Islet of Langerhans (tissue), 1 donor: ENCODE data around the gene KRT17.
"Not testable (repeated sequence)": the region's sequence is repeated elsewhere in the genome, so short reads cannot be mapped to it uniquely, and the experiment has no call there.

ENCODE experiments used
- FAIRE-seq: peaks from one replicate; lab custom pipeline; 2011; peaks lifted over from hg19 to GRCh38; lab: Jason Lieb, UNC

Gene KRT17

DNA sequence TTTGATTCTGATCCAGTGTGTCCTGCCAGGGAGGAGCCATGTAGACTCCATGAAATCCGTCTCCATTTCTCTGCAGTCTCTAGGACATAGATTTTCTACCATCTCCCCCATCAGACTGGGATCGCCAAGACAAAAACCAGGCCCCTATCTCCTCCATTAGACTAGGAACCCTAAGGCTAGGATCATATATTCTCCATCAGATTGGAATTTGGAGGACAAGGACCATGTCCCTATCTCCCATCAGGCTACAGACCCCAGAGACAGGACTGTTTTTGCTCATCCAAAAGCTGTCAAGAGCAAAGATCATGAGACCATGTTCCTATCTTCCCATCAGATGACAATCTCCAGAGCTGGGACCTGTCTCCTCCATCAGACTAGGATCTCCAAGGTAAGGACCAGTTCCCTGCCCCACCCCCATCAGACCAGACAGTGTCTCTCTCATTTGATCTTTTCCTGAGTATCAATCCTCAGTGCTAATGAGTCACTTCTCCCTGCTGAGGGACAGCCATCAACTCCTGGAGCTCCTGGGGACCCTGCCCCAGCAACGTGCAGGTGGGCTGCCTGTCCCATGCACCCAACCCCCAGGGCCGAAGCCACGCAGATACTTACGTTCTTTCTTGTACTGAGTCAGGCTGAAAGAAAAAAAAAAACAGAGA, 4.3 kb downstream of the KRT17 start:
- FAIRE-seq, result not testable (repeated sequence)

GRCh38 chr17:41619036-41619926, 5.1 kb downstream of the KRT17 start:
- FAIRE-seq, result no peak

DNA sequence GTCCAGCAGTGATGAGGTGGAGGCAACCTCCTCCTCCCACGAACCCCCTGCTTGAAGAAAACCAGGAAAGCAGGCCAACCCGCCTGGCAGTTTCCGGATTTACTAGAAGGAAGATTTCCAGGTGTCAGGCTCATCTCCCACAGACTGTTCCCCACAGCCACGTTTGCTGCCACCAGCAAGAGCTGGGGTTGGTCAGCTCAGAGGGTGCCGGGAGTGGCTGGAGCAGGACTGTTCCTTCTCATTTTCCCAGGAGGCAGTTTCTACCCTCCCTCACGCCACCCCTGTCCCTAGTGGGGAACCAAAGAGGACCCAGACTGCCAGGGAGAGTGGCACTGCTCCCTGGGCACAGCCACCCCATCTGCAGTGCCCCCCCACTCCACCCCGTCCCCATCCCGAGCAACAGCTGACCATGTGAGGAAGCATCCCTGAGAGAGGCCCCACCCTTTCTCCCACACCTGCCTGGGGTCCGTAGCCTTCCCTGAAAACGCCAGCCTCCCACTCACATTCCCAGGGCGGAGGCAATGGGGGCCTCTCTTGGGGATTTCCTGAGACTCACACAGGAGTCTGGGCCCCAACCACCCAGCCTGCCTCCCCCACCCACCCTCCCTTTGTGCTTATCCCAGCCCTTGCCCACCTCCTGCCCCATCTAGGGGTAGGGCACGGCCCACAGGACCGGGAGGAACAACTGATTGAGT, 5.9 kb downstream of the KRT17 start:
- FAIRE-seq, result no peak

- no peak for FAIRE-seq
Observed at GRCh38 chr17:41617698-41618097, 6.7 kb downstream of the KRT17 start.

DNA sequence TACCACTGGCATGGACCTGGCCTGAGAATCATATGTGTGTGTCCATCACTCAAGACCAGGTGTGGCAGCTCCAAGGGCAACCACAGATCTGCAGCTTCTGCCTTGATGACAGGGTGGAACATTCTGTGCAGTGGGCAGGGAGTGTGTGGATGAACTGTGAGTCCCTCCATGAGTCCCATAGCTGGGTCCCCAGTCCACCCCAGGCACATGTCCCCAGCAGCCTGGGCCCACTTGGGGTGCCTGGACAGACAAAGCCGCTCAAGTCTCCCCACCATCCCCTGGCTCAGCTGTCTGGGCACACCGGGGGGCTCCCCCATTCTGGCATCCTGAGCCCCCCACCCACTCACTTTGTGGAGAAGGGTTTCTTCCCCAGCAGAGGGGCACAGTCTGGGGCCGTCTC, 7.2 kb downstream of the KRT17 start:
- FAIRE-seq, result no peak

DNA sequence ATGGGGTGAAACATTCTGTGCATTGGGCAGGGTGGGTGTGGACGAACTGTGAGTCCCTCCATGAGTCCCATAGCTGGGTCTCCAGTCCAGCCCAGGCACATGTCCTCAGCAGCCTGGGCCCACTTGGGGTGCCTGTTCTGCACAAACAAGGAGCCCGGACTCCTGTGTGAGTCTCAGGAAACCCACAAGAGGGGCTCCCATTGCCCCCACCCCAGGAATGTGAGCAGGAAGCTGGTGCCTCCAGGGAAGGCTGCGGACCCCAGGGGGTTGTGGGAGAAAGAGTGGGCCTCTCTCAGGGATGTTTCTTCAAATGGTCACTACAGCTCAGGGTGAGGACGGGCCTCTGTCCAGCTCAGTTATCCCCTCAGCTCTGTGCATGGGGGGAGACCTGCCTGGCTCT, 7.9 kb downstream of the KRT17 start:
- FAIRE-seq, result not testable (repeated sequence)

- FAIRE-seq, result no peak
Observed at GRCh38 chr17:41615454-41615853, 8.9 kb downstream of the KRT17 start.

DNA sequence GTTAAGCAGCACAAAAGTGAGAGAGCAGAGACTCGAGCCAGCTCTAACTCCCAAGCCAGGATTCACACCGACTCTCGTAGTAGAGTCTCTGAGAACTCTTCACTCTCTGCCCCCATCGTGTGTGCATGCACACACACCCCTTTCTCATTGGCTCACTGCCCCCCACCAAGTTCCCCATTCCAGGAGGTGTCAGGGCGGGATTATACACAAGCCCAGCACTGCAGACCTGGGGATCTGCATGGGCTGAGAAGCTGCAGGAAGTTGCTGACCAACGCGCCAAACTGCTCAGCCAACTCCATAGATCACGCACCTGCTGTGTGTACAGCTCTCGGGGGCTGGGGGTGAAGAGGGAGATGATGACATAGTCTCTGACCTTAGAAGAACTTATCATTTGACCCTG, 9.6 kb downstream of the KRT17 start:
- FAIRE-seq, result not testable (repeated sequence)

DNA sequence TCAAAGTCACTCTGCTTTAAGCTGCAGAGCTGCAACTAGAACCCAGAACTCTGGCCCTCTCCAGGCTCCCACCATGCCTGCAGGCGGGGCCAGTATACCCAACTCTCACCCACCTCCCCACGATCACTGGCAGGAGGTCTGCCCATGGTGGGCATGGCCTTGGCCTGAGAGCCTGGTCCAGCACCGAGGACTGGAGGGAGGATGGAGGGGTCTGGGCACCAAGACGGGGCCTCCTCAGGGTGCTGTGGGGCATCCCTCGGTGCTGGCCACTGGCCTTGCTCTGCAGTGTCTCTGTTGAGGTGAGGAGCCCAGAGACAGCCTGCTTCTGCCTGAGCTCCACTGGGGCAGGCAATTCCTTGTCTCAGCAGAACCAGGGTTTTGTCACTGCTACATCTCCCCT, 10.3 kb downstream of the KRT17 start:
- no peak for FAIRE-seq

- no peak for FAIRE-seq
Observed at GRCh38 chr17:41613277-41614082, 10.9 kb downstream of the KRT17 start.

DNA sequence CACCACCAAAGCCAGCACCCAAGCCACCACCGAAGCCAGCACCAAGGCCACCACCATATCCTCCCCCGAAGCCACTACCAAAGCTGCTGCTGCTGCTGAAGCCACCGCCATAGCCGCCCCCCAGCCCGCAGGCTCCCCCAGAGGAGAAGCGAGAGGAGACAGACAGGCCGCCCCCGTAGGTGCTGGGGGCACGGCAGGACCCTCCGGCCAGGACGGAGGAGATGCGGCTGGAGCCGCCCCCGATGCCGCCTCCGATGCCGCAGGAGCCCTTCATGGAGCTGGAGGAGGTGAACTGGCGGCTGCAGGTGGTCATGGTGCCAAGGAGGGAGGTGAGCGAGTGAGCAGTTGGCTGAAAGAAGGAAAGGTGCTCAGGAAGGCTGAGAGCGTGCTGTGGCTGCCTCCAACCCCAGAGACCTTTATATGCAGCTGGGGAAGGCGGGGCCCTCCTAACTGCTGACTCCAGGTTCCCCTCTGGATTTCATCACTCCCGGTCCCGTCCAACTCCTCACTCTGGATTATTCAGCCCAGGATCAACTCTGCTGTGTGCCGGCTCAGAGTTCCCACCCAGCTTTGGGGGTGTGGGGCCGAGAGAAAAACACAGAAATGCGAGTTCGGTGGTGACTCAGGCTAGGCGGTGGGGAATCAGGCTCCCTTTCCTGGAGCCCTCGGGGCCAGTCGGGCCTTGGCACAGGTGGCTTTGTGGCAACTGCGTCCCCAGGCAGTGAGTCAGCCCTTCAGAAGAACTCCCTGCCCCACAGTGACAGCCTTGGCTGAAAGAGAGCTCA, 11.8 kb downstream of the KRT17 start, which contains the start of gene KRT16:
KRT16 (minus strand) TSS at position 392 of the 785 bp plus-strand sequence; CDS start at position 313, 79 bp downstream.
- not testable (repeated sequence) for FAIRE-seq

- FAIRE-seq, result no peak
Observed at GRCh38 chr17:41610965-41611640, 13.3 kb downstream of the KRT17 start.

DNA sequence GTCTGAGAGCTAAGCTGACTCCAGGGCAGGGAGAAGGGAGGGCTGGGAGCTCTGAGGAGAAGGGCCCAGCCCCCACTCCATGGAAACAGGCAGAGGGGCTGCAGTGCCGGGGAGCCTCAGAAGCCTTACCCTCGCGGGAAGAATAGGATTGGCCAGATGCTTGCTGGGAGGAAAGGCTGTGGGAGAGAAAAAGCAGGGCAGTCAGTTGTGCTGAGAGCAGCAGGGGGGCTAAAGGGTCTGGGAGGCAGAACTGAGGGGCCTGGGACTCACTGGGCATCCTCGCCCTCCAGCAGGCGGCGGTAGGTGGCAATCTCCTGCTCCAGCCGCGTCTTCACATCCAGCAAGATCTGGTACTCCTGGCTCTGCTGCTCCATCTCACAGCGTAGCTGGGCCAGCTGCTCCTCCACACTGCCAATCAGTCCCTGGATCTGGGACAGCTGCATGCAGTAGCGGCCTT, 14.3 kb downstream of the KRT17 start:
- not testable (repeated sequence) for FAIRE-seq

GRCh38 chr17:41606930-41607329, 17.4 kb downstream of the KRT17 start:
- not testable (repeated sequence) for FAIRE-seq

- no peak for FAIRE-seq
Observed at GRCh38 chr17:41602524-41602923, 21.9 kb downstream of the KRT17 start.

DNA sequence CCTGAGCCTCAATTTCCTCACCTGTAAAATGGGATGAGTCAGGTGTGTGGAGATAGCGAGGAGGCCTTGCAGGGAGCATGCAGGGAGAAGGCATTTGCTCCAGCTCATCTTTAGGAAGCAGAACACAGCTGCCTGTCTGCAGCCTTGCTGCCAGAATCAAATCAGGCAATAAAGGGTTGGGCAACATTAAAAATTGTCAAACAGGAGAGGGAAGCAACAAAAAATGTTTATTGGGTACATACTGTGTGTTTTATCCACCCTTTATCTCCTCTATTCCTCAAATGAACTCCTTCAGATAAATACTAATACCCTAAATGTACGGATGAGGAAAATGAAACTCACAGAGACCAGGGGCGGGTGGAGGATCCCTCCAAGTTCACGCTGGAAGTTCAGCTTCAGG, 24.1 kb downstream of the KRT17 start:
- FAIRE-seq, result no peak

DNA sequence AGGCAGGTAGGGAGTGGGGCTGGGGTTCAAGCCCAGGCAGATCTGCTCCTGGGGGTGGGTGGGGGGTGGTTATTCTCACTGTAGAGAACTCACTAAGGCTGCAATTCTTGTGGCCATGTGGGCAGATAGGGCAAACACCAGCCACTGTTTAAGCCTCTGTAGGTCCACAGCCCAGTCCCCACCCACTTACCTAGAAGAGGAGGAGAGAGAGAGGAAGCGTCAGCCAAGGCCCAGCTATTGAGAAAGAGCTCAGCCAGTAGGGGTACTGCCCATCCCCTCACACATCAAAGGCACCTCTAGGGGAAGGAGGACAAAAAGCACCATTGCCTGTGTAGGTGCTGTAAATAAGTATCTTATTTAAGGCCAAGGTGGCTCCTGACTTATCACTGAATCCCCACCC, 24.7 kb downstream of the KRT17 start:
- no peak for FAIRE-seq

DNA sequence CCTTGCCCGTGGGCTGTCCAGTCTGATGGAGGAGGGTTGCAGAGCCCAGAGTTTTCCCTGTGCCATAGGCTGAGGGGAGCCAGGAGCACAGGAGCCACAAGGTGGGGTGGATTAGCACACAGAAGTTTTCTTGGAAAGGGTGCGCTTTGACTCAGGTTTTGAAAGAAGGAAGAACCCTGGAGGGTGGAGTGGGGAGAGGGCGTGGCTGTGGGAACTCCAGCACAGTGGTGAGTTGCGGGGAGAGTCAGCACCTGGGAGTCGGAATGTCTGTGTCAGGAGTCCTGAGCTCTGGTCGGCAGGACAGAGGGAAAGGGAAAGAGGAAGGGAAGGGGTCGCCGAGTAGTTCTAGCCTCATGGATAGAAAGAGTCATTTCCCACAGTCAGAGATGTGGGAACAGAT, 28.8 kb downstream of the KRT17 start:
- no peak for FAIRE-seq

DNA sequence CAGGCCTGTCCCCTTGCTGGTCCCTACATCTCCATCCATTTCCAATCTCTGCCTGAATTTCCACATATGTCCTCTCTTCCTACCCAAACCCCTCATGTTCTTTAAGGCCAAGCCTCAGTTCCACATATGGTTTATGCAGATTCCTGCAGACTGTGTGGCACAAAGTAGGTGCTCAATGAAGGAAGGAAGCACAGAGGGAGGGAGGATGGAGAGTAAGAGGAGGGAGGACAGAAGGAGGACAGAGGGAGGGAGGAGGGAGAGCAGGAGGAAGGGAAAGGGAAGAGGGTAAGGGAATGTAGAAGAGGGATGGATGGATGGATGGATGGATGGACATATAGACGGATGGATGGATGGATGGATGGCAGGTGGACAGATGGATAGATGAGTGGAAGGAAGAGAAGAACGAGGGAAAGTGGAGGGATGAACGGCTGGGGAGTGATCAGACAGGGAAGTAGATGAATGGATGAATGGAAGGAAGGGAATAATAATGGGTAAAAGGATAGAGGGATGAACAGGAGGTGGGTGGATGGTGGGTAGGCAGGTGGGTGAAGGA, 29.9 kb downstream of the KRT17 start:
- FAIRE-seq, result no peak

- FAIRE-seq, result no peak
Observed at GRCh38 chr17:41593306-41593981, 30.9 kb downstream of the KRT17 start.
